Duodenal mucosa (tissue), 2 donors: ENCODE data around the gene TENT4A.

ENCODE experiments used
- H3K27ac ChIP-seq: one replicate; pipeline ENCODE4 v1.7.0; 2013; ENCODE audit warnings: low read depth, low read length
- H3K27me3 ChIP-seq, 2 donors: one replicate each; pipeline ENCODE4 v1.7.0; 2013; ENCODE audit warnings: low read length in 2 of 2, control low read depth in 1 of 2; ENCODE audit not compliant: insufficient read depth in 2 of 2, control insufficient read depth in 1 of 2
- H3K36me3 ChIP-seq, 2 donors: one replicate each; pipeline ENCODE4 v1.7.0; 2013; ENCODE audit warnings: low read length in 2 of 2, control low read depth in 1 of 2; ENCODE audit not compliant: insufficient read depth in 2 of 2, control insufficient read depth in 1 of 2
- H3K4me1 ChIP-seq, 2 donors: one replicate each; pipeline ENCODE4 v1.7.0; 2013; ENCODE audit warnings: low read length in 2 of 2, control low read depth in 1 of 2; ENCODE audit not compliant: insufficient read depth in 2 of 2, control insufficient read depth in 1 of 2
- H3K4me3 ChIP-seq, 2 donors: one replicate each; pipeline ENCODE4 v1.7.0; 2013; ENCODE audit warnings: low read length in 2 of 2, low read depth in 1 of 2
- H3K9ac ChIP-seq, 2 donors: one replicate each; pipeline ENCODE4 v1.7.0; 2013; ENCODE audit warnings: low read length in 2 of 2, low read depth in 1 of 2
- H3K9me3 ChIP-seq, 2 donors: one replicate each; pipeline ENCODE4 v1.7.0; 2013; ENCODE audit warnings: low read length in 2 of 2, control low read depth in 1 of 2; ENCODE audit not compliant: control insufficient read depth in 1 of 2

Gene TENT4A

DNA sequence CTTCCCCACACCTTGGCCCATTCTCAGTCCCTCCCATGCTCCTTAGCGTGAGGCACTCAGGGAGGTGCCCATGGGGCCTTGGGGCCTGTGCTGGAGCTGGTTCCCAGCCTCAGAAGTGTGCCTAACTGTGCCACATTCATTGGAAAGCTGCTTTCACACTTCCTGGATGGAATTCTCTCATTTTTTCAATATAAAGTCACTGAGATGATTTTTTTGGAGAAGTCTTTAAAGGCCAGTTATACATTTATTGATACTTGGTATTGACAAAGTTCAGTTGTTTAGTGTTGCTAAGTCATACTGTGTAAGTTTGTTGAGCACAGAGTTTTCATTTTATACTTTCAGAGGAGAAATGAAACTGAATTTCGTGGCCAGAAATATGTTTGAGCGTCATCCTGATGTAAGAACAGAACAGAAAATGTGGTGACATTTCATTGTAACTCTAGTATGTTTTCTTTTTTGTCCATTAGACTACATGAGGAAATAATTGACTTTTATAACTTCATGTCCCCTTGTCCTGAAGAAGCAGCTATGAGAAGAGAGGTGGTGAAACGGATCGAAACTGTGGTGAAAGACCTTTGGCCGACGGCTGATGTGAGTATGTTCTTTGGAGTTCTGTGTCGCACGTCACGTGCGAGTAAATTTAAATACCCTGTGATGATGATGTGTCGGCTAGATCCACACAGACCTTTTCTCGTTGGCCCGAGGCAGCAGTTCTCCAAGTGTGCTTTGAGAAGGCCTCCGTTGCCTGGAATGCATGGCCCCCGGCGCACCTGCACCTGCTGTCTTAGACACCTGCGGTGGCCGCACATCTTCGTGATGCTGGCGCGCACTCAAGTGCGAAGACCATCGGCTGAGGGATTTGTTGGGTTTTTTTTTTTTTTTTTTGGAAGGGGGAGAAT lies 24.1 kb downstream of the TENT4A start:
- Histone ChIP-seq H3K9me3 (no peaks in the 10 kb centered on the region), H3K9ac (no peak overlapping the region), H3K4me3 (no peak overlapping the region), H3K27me3 (no peaks in the 10 kb centered on the region), H3K4me1 (peaks cover 18 to 22% of the 10 kb centered on the region in 2 donors), H3K27ac (peak overlapping the region; percentile 6), H3K36me3 (peaks cover 18 to 43% of the 10 kb centered on the region in 2 donors)

DNA sequence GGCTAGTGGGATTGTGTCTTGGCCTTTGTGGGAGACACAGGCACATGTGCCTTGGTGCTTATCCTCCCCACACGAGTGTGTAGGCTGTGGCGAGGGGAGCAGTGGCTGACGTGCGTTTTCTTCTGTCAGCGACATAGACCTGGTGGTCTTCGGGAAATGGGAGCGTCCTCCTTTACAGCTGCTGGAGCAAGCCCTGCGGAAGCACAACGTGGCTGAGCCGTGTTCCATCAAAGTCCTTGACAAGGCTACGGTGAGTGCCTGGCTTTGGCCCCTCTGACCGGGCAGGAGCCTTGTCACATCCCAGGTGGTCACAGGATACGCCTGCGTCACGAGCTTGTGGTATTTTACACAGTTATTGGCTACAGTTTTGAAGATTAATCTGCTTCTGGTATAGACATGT lies 26.4 kb downstream of the TENT4A start:
- Histone ChIP-seq H3K4me1 (peaks cover 9 to 12% of the 10 kb centered on the region in 2 donors), H3K9ac (no peak overlapping the region), H3K27ac (no peak overlapping the region), H3K36me3 (peaks cover 29 to 63% of the 10 kb centered on the region in 2 donors), H3K4me3 (no peak overlapping the region), H3K27me3 (no peaks in the 10 kb centered on the region), H3K9me3 (no peaks in the 10 kb centered on the region)

DNA sequence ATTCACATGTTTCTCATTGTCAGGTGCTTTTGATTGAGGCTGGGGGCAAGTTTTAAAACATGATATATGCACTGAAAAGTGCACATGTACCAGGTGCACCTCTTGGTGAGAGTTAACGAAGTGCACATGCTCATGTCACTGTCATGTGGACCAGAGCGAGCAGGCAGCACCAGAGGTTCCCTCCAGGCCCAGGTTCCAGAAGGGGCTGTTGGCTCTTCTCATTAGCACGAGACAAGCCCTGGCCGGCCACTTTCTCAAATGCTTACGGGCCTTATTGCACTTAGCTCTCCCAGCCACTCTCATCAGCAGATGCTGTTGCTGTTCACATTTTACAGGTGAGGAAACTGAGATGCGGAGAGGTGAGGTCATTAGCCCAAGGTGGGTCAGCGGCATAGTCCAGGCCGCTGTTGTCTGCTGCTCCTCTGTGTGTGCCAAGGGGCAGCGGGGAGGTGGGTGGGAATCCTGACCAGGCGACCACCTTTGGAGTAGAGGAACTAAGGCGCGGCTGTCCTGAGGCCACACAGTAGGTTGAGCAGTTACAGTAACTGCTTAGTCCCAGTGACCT lies 27.4 kb downstream of the TENT4A start:
- no peak overlapping the region for H3K9ac ChIP-seq
- no peak overlapping the region for H3K27ac ChIP-seq
- no peaks in the 10 kb centered on the region for H3K9me3 ChIP-seq
- H3K36me3 ChIP-seq = peaks cover 29 to 64% of the 10 kb centered on the region in 2 donors
- no peak overlapping the region for H3K4me3 ChIP-seq
- H3K27me3 ChIP-seq = no peaks in the 10 kb centered on the region
- peaks cover 13 to 17% of the 10 kb centered on the region in 2 donors for H3K4me1 ChIP-seq

DNA sequence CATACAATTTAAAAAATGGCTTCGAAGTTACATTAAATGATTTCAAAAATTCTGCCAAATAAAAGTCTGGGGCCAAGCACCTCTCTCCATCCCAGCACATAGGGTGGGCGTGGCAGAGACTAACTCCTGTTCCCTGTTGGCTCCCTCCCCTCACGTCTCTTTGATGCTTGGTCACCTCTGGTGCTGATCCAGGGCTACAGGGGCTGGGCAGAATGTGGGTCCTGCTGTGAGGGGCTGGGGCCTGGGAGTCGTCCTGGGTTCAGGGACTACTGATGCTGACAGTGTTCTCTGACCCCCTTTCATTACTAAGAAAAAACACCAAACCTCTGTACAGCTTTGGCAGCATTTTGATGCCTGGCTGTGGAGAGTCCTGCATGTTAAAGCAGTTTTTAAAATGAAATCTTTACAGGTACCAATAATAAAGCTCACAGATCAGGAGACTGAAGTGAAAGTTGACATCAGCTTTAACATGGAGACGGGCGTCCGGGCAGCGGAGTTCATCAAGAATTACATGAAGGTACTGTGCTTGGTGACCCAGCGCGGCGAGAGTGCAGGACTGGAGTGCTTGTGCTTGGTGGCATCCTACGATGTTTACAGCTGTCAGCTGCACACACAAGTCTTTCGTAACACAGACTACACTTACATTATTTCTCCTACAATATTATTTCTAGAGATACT lies 29.0 kb downstream of the TENT4A start:
- H3K36me3 ChIP-seq = peaks cover 36 to 67% of the 10 kb centered on the region in 2 donors

DNA sequence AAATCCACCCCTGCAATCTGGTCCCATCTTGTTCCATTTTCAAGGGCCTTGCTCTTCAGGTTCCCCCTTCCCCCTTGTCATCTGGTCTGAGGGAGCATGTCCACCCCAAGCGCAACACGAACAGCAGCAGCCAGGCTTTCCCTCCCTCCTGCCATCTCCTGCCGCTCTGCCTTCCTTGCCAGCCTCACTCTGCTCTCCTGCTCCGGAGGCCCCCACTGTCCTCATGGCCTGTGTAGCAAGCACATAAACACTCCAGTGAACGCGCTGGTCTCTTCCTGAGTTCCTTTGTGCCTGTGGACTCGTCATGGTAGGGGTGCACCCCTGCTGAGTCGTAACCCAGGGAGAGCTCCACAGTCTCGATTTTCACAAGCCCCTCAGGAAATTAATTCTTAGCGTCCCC lies 29.9 kb downstream of the TENT4A start:
- Histone ChIP-seq H3K36me3 (peaks cover 39 to 65% of the 10 kb centered on the region in 2 donors), H3K27me3 (no peaks in the 10 kb centered on the region), H3K4me1 (peaks cover 5 to 8% of the 10 kb centered on the region in 2 donors)

More for the DNA sequence above, 29.0 kb downstream of the TENT4A start:
- H3K4me1 ChIP-seq = peaks cover 5 to 8% of the 10 kb centered on the region in 2 donors
- H3K9me3 ChIP-seq = no peaks in the 10 kb centered on the region
- H3K27me3 ChIP-seq = no peaks in the 10 kb centered on the region
- H3K4me3 ChIP-seq = no peak overlapping the region
- no peak overlapping the region for H3K9ac ChIP-seq
- H3K27ac ChIP-seq = no peak overlapping the region

DNA sequence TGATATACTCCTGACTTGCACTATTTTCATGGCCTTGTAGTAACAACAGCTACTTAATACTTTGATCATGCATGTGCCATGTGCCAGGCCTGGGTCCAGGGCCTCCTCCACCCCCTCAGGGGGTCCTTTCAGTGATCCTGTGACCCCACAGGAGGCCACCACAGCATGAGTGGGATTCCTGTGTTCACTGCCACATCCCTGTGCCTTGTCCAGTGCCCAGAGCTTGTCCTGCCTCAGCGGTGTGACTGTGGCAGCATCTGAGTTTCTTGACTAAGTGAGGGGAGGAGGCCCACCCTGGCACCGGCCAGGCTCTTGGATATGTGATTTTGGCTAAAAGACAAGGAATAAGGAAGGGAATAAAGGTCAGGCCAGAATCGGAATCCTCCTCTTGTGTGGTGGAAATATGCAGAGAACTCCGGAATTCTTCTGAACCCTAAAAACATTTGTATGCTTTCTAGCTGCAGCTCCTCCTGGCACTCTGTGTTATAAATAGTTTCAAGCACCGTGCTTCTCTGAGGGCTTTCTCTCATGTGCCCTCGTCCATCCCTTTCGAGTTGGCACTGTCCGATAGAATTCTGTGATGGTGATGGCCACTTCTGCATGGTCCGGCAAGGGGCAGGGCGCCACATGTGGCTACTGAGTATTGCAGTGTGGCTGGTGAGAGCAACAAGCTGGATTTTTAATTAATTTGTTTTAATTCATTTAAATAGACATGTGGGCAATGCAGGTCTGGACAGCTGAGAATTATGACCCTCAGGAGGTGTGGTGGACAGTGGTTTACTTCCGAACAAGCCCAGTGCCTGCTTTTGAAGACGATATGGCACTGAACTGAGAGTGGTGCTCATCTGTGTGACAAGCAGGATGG lies 31.8 kb downstream of the TENT4A start:
- no peaks in the 10 kb centered on the region for H3K27me3 ChIP-seq
- peaks cover 5 to 8% of the 10 kb centered on the region in 2 donors for H3K4me1 ChIP-seq
- H3K36me3 ChIP-seq = peaks cover 42 to 64% of the 10 kb centered on the region in 2 donors
- no peak overlapping the region for H3K27ac ChIP-seq
- no peak overlapping the region for H3K4me3 ChIP-seq
- no peak overlapping the region for H3K9ac ChIP-seq
- no peaks in the 10 kb centered on the region for H3K9me3 ChIP-seq

More for the DNA sequence above, 29.9 kb downstream of the TENT4A start:
- Histone ChIP-seq H3K9ac (no peak overlapping the region), H3K4me3 (no peak overlapping the region), H3K27ac (no peak overlapping the region), H3K9me3 (no peaks in the 10 kb centered on the region)

DNA sequence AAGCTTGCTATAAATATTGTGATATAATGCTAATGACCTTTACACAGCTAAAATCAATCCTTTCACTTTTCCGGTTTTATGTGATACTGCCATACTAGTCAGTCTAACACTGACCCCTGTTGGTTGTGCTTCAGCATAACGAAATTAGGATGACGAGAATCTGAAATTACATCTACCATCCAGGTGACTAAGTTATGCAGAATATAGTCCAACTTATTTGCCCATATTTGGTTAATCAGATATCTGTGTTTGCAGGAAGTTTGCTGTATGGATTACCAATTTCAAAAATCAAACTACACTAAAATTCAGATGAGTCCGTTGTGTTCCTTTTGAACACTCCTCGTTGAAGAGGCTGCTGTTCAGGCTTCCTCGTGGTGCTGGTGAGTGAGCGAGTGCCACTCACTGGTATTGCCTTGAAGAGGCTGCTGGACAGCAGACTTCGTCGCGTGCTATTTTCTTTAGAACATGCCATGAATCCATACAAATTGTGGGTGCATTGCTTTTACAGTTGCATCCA lies 32.5 kb downstream of the TENT4A start:
- H3K36me3 ChIP-seq = peaks cover 36 to 64% of the 10 kb centered on the region in 2 donors
- H3K9me3 ChIP-seq = no peaks in the 10 kb centered on the region
- H3K9ac ChIP-seq = no peak overlapping the region
- no peak overlapping the region for H3K27ac ChIP-seq
- H3K4me3 ChIP-seq = no peak overlapping the region
- no peaks in the 10 kb centered on the region for H3K27me3 ChIP-seq
- peaks cover 5 to 8% of the 10 kb centered on the region in 2 donors for H3K4me1 ChIP-seq

DNA sequence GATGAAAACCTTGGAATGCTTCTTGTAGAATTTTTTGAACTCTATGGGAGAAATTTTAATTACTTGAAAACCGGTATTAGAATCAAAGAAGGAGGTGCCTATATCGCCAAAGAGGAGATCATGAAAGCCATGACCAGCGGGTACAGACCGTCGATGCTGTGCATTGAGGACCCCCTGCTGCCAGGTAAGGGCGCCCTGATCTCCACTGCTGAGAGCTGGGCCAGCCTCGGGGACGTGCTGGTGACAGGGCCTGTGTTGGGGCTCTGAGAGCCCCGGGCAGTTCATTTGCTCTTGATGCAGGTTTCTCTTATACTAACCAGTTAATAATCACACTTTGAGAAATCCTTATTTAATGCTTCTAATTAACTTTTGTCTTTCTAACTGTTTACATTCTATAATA lies 33.0 kb downstream of the TENT4A start:
- H3K27ac ChIP-seq = no peak overlapping the region
- peaks cover 36 to 64% of the 10 kb centered on the region in 2 donors for H3K36me3 ChIP-seq
- H3K4me1 ChIP-seq = peaks cover 5 to 8% of the 10 kb centered on the region in 2 donors
- H3K4me3 ChIP-seq = no peak overlapping the region
- H3K9ac ChIP-seq = no peak overlapping the region
- no peaks in the 10 kb centered on the region for H3K27me3 ChIP-seq
- no peaks in the 10 kb centered on the region for H3K9me3 ChIP-seq

DNA sequence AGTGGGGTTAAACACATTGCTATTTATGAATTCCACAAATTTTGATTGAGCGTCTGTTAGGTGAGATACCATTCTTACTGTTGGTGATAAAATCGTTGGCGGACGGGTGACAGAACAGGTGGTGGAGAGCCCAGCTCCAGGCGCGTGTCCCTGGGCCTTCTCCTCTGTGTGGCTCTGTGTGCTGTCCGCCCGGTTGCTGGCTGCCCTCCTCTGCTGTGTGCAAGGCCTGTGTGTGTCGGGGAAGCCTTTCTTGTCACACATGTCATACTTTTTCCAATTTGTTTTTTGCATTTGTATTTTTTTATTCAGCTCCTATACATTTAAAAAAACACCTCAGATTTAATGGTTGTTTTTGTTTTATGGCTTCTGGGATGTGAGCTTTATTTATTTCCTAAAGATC lies 33.9 kb downstream of the TENT4A start:
- Histone ChIP-seq H3K4me1 (peaks cover 5 to 8% of the 10 kb centered on the region in 2 donors), H3K36me3 (peaks cover 39 to 66% of the 10 kb centered on the region in 2 donors), H3K9me3 (no peaks in the 10 kb centered on the region), H3K27ac (no peak overlapping the region), H3K27me3 (no peaks in the 10 kb centered on the region), H3K9ac (no peak overlapping the region), H3K4me3 (no peak overlapping the region)
